PC-3 (cell line): Measurements from ENCODE around the gene TRO. TPM values are rescaled to one million over a fixed set of nuclear protein-coding genes. Genes with fewer than 3 reads are reported as not detected.

ENCODE experiments used
- ATAC-seq: fragments of 200-7000 bp; cut with Tn5 transposase; 2 replicates; pipeline ENCODE4 v1.9.1; 2020; ENCODE audit warnings: mild to moderate bottlenecking, moderate library complexity
- Bru-seq: library from RNA; stranded (reverse); fragments of 400-500 nt; gene quantifications from one replicate; lab custom pipeline; 2021; lab: Mats Ljungman, UMichigan
- BruChase-seq, 2 experiments: library from RNA; stranded (reverse); fragments of 400-500 nt; gene quantifications; one replicate each; lab custom pipeline; 2021; lab: Mats Ljungman, UMichigan
- BruUV-seq: library from RNA; stranded (reverse); fragments of 400-500 nt; replicated peaks from 2 replicates; lab custom pipeline; 2021; lab: Mats Ljungman, UMichigan
- CTCF ChIA-PET: fragments of 300-600 bp; sonication (Branson Sonifier 250); formaldehyde crosslinking; loops from one replicate; lab custom pipeline; 2022; ENCODE audit warnings: antibody characterized with exemption; lab: Charles Lee
- POLR2A ChIA-PET: fragments of 300-600 bp; sonication (Branson Sonifier 250); formaldehyde crosslinking; loops from one replicate; lab custom pipeline; 2022; ENCODE audit warnings: antibody characterized with exemption; ENCODE audit not compliant: unreplicated experiment; lab: Charles Lee
- DNase-seq: peaks from one replicate; pipeline ENCODE4 v3.0.0-alpha.2; 2015
- H2AFZ ChIP-seq: fragments of 300-600 bp; sonication (generic); 2 replicates; pipeline ENCODE4 v1.6.0; 2016; ENCODE audit warnings: antibody characterized with exemption, low read length
- H3F3A ChIP-seq: fragments of 300-600 bp; sonication (generic); one replicate; pipeline ENCODE4 v1.6.0; 2017; ENCODE audit warnings: antibody characterized with exemption, low read length, control low read depth, mild to moderate bottlenecking; ENCODE audit not compliant: unreplicated experiment
- H3K27ac ChIP-seq: fragments of 300-600 bp; sonication (generic); 2 replicates; pipeline ENCODE4 v1.5.1; 2016; ENCODE audit warnings: mild to moderate bottlenecking, low read length
- H3K27me3 ChIP-seq: fragments of 300-600 bp; sonication (generic); 2 replicates; pipeline ENCODE4 v1.6.1; 2016; ENCODE audit warnings: low read length, mixed read lengths
- H3K36me3 ChIP-seq: fragments of 300-600 bp; sonication (generic); 2 replicates; pipeline ENCODE4 v1.6.1; 2016; ENCODE audit warnings: low read depth, mixed run types, low read length, mixed read lengths
- H3K4me1 ChIP-seq: fragments of 300-600 bp; sonication (generic); 2 replicates; pipeline ENCODE4 v1.5.1; 2016; ENCODE audit warnings: low read length; ENCODE audit not compliant: insufficient read depth
- H3K4me2 ChIP-seq: fragments of 300-600 bp; sonication (generic); 2 replicates; pipeline ENCODE4 v1.6.0; 2016; ENCODE audit warnings: low read length
- H3K4me3 ChIP-seq: fragments of 300-600 bp; sonication (generic); 2 replicates; pipeline ENCODE4 v1.5.1; 2016; ENCODE audit warnings: mild to moderate bottlenecking, low read length, mixed read lengths
- H3K79me2 ChIP-seq: fragments of 300-600 bp; sonication (generic); 2 replicates; pipeline ENCODE4 v1.6.1; 2017; ENCODE audit warnings: low read length, mixed read lengths
- H3K9ac ChIP-seq: fragments of 300-600 bp; sonication (generic); 2 replicates; pipeline ENCODE4 v1.6.0; 2016; ENCODE audit warnings: mild to moderate bottlenecking, low read length
- H3K9me2 ChIP-seq: fragments of 300-600 bp; sonication (generic); replicated peaks from 2 replicates; pipeline ENCODE4 v1.6.1; 2016; ENCODE audit warnings: mixed run types, low read length, mixed read lengths
- H3K9me3 ChIP-seq: fragments of 300-600 bp; sonication (generic); 2 replicates; pipeline ENCODE4 v1.6.1; 2016; ENCODE audit warnings: low read length, mixed read lengths
- H4K20me1 ChIP-seq: fragments of 300-600 bp; sonication (generic); 2 replicates; pipeline ENCODE4 v1.6.1; 2016; ENCODE audit warnings: low read length, mixed read lengths
- CTCF ChIP-seq: fragments of 300-600 bp; sonication (generic); conservative IDR thresholded peaks from 2 replicates; pipeline ENCODE4 v1.5.1; 2017; ENCODE audit warnings: antibody characterized with exemption, low read depth, mild to moderate bottlenecking, low read length
- EZH2 ChIP-seq: fragments of 300-600 bp; sonication (generic); IDR thresholded peaks from one replicate; pipeline ENCODE4 v1.6.1; 2017; ENCODE audit warnings: antibody characterized with exemption, mild to moderate bottlenecking, low read length; ENCODE audit not compliant: unreplicated experiment
- EZH2phosphoT487 ChIP-seq: fragments of 300-600 bp; sonication (generic); IDR thresholded peaks from 2 replicates; pipeline ENCODE4 v1.6.1; 2018; ENCODE audit warnings: mild to moderate bottlenecking, antibody characterized with exemption, low read length, borderline replicate concordance
- intact Hi-C: fragments of 100-400 bp; cut with micrococcal nuclease; formaldehyde crosslinking; loops from 2 replicates; pipeline ENCODE4 v1.9.0; 2023
- long read RNA-seq: library from polyadenylated mRNA; unstranded; transcript quantifications from one replicate; pipeline ENCODE4 v2.0.0, GENCODE V29; 2021; ENCODE audit not compliant: unreplicated experiment
- total RNA-seq: library from RNA; depleted of rRNA; stranded (reverse); fragments of >200 nt; gene quantifications from 2 replicates; pipeline ENCODE4 v1.2.3, GENCODE V29; 2014; rRNA removed

Gene TRO
- total RNA-seq (not detected in 2 replicates), Bru-seq, nascent RNA (not detected), BruChase-seq, experiment 1, labeled RNA remaining after a 6-hour chase (not detected), BruChase-seq, experiment 2, labeled RNA remaining after a 2-hour chase (not detected)
- long read RNA-seq, result 0 reads

GRCh38 chrX:54920610-54921426, at the start of gene TRO:
TRO (plus strand) TSS chrX:54920824; CDS start chrX:54922247, 1,423 bp downstream.
- Histone ChIP-seq H3K27ac (no peak within 1 kb of the TSS), H3K4me3 (no peak within 1 kb of the TSS), H3K9me3 (no peaks in the 10 kb centered on the region), H3K9ac (no peak within 1 kb of the TSS), H2AFZ (no peak within 1 kb of the TSS), H3K36me3 (no peaks in the 10 kb centered on the region), H3K79me2 (no peaks in the 10 kb centered on the region), H3K4me1 (no peaks in the 10 kb centered on the region), H3K27me3 (no peaks in the 10 kb centered on the region), H3F3A (no peaks in the 10 kb centered on the region), H3K9me2 (no peaks in the 10 kb centered on the region), H4K20me1 (no peaks in the 10 kb centered on the region), H3K4me2 (no peak within 1 kb of the TSS)
- ATAC-seq (no peak), DNase-seq (no peak)
- ChIA-PET POLR2A (no interaction called here), CTCF (no interaction called here)
- TF ChIP-seq EZH2phosphoT487 (no peak), EZH2 (no peak), CTCF (no peak)
- no TSS peak for BruUV-seq
- intact Hi-C loops, result no loop called here

- BruUV-seq, result no TSS peak
- no peak overlapping the region for H3K27ac ChIP-seq
- no peak overlapping the region for H2AFZ ChIP-seq
- no peaks in the 10 kb centered on the region for H3K9me3 ChIP-seq
- H4K20me1 ChIP-seq, result no peaks in the 10 kb centered on the region
- H3K36me3 ChIP-seq, result no peaks in the 10 kb centered on the region
- no peaks in the 10 kb centered on the region for H3F3A ChIP-seq
- DNase-seq (no peak), ATAC-seq (no peak)
- ChIA-PET CTCF (no interaction called here), POLR2A (no interaction called here)
- no peaks in the 10 kb centered on the region for H3K9me2 ChIP-seq
- H3K79me2 ChIP-seq, result no peaks in the 10 kb centered on the region
- no peaks in the 10 kb centered on the region for H3K27me3 ChIP-seq
- no peaks in the 10 kb centered on the region for H3K4me1 ChIP-seq
- no peak overlapping the region for H3K9ac ChIP-seq
- no peak overlapping the region for H3K4me2 ChIP-seq
- intact Hi-C loops, result no loop called here
- TF ChIP-seq CTCF (no peak), EZH2 (no peak), EZH2phosphoT487 (no peak)
- H3K4me3 ChIP-seq, result no peak overlapping the region
Observed at GRCh38 chrX:54885740-54886139, 34.9 kb upstream of the TRO start.

GRCh38 chrX:54891573-54891972, 29.1 kb upstream of the TRO start:
- no peak overlapping the region for H2AFZ ChIP-seq
- no peak for TF ChIP-seq EZH2
- peak; percentile 63; the same call in 1 of the 2 replicates for TF ChIP-seq CTCF
- POLR2A ChIA-PET, result no interaction called here
- H3K9ac ChIP-seq, result no peak overlapping the region
- BruUV-seq, result no TSS peak
- no peaks in the 10 kb centered on the region for H3K36me3 ChIP-seq
- H3K27me3 ChIP-seq, result no peaks in the 10 kb centered on the region
- H3K27ac ChIP-seq, result no peak overlapping the region
- H3K4me3 ChIP-seq, result no peak overlapping the region
- no peaks in the 10 kb centered on the region for H4K20me1 ChIP-seq
- intact Hi-C loops, result loop anchor here (1.0 kb wide), 1 partner anchor 166 kb away; no protein-coding TSS in a partner anchor
- CTCF ChIA-PET, result no interaction called here
- peak; percentile 60 for ATAC-seq
- H3K4me2 ChIP-seq, result no peak overlapping the region
- no peaks in the 10 kb centered on the region for H3K9me3 ChIP-seq
- H3F3A ChIP-seq, result no peaks in the 10 kb centered on the region
- H3K9me2 ChIP-seq, result no peaks in the 10 kb centered on the region
- H3K4me1 ChIP-seq, result no peaks in the 10 kb centered on the region
- no peaks in the 10 kb centered on the region for H3K79me2 ChIP-seq
- DNase-seq, result peak; percentile 62
